ENCODE data around the gene NKG7.

NKG7 gene

DNA sequence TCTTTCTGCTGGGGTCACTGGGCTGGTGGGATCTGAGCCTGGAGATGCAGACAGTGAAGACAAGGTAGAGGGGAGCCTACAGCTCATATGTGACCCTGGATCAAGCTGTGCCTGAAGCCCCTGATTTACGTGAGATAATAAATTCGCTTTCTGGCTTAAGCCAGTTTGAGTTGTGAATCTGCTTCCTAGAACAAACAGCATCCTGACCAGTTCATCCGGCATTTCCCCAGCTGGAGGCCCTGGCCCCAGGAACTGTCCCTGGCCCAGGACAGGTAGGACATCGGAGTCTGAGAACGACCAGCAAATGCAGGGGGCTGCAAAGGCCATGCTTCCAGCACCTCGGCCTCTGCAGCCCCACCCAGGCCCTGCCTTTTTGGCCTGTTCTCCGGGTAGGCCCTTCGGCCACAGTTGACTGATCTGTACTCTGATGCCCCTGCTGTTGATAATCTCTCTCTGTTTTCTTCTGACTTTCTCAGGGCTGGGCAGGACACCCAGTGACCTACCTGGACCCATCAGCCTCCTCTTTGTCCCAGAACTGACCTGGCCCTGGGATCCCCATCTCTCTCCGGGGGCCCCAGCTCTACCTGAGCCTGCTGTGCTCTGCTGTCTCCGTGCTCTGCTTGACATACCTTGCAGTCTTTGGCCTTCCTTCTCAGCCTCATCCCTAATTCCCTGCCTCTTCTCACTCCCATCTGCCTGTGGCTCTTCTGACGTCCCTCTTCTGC is 21.0 kb downstream of the NKG7 start:
- no peak for TF ChIP-seq Cebpa-rat (IDR thresholded peaks at IDR 0.05)
- Histone ChIP-seq H3K9me3 (no peaks in the 10 kb centered on the region), H3K27me3 (no peaks in the 10 kb centered on the region), H3K36me3 (peaks cover 59% of the 10 kb centered on the region), H3K4me2 (no peak overlapping the region), H3K9ac (no peak overlapping the region), H3K27ac (no peak overlapping the region), H3K4me1 (no peaks in the 10 kb centered on the region), H4K20me1 (no peaks in the 10 kb centered on the region), H3K4me3 (no peak overlapping the region)

DNA sequence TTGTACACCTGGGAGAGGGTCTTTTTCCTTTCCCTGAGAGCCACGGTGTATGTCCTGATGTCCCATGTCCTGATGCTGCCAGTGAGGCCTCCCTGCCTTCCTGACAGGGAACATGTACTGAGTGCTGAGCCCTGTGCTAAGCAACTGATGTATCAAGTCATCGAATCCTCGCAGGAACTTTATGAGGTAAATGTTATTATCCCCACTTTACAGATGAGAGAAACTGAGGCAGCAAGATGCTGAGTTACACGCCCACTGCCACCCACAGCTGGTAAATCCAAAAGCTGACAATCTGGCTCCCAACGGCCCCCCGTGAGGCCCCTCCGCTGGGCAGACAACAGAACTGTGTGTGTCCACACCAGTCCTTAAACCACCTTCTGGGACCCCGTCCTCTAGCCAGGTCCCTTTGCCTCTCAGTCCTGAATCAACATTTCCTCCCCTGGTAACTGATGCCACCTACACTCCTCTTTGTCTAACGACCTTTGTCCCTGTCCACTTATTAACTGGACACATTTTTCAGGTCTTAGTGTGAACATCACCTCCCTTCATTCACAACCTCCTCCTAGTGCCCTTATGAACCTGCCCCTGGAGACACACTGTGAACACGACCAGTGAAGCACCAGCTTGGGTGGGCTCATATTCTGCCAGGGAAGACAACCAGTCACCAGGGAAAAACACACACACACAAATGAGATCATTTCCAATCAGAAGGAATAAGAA is 25.1 kb downstream of the NKG7 start:
- Histone ChIP-seq H3K27ac (no peak overlapping the region), H3K4me2 (no peak overlapping the region), H3K36me3 (peaks cover 66% of the 10 kb centered on the region), H3K9me3 (no peaks in the 10 kb centered on the region), H3K4me3 (no peak overlapping the region), H3K27me3 (no peaks in the 10 kb centered on the region), H4K20me1 (no peaks in the 10 kb centered on the region), H3K4me1 (peaks cover 21% of the 10 kb centered on the region), H3K9ac (no peak overlapping the region)
- TF ChIP-seq Cebpa-rat (IDR thresholded peaks at IDR 0.05): no peak

DNA sequence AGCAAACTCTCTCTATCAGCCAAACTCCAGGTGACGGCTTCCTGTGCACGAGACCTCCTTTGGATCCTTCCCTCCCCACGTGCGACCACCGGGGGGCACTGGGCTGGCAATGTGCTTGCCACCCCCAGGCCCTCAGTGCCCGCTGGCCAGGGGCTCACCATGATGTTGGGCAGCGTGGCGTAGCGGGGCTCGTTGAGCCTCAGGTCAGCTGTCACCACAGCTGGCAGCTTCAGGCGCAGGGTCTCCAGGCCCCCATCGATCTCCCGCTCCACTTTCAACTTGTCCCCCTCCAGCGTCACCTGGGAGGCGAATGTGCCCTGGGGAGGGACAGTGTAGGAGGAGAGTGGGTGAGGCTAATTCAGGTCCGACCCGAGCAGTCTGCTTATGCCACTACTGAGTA is 25.7 kb downstream of the NKG7 start:
- H3K4me2 ChIP-seq: no peak overlapping the region
- no peaks in the 10 kb centered on the region for H3K9me3 ChIP-seq
- H3K27me3 ChIP-seq: no peaks in the 10 kb centered on the region
- no peak overlapping the region for H3K4me3 ChIP-seq
- H3K4me1 ChIP-seq: peaks cover 21% of the 10 kb centered on the region
- H3K27ac ChIP-seq: no peak overlapping the region
- H4K20me1 ChIP-seq: no peaks in the 10 kb centered on the region
- no peak overlapping the region for H3K9ac ChIP-seq
- peaks cover 61% of the 10 kb centered on the region for H3K36me3 ChIP-seq
- TF ChIP-seq Cebpa-rat (IDR thresholded peaks at IDR 0.05): no peak

DNA sequence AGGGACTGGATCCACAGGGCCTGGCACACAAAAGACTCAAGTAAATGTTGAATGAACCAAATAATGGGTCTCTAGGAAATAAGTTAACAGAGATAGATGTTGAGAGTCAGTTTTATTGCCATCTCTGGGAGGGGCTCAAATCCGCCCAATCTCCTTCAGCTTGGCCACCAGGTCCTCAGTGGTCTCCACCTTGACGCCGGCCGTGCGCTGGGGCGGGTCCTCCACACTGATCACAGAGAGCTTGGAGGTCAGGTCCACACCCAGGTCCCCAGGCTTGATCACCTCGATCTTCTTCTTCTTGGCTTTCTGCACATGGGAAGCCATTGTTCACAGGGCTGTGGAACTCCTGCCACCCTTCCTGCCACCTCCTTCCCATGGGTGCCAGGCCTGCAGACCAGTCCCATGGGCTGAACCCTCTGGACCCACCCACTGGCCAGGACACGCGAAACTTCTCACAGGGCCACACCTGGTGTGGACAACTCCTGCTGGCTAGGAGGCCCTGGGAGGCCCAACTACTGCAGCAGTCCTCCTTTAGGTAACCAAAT is 27.3 kb downstream of the NKG7 start:
- H3K9ac ChIP-seq: no peak overlapping the region
- H3K27ac ChIP-seq: no peak overlapping the region
- H3K4me3 ChIP-seq: no peak overlapping the region
- no peak overlapping the region for H3K4me2 ChIP-seq
- peaks cover 28% of the 10 kb centered on the region for H3K4me1 ChIP-seq
- H3K27me3 ChIP-seq: peaks cover 13% of the 10 kb centered on the region
- TF ChIP-seq Cebpa-rat (IDR thresholded peaks at IDR 0.05): no peak
- peaks cover 45% of the 10 kb centered on the region for H3K36me3 ChIP-seq
- H4K20me1 ChIP-seq: no peaks in the 10 kb centered on the region
- no peaks in the 10 kb centered on the region for H3K9me3 ChIP-seq

DNA sequence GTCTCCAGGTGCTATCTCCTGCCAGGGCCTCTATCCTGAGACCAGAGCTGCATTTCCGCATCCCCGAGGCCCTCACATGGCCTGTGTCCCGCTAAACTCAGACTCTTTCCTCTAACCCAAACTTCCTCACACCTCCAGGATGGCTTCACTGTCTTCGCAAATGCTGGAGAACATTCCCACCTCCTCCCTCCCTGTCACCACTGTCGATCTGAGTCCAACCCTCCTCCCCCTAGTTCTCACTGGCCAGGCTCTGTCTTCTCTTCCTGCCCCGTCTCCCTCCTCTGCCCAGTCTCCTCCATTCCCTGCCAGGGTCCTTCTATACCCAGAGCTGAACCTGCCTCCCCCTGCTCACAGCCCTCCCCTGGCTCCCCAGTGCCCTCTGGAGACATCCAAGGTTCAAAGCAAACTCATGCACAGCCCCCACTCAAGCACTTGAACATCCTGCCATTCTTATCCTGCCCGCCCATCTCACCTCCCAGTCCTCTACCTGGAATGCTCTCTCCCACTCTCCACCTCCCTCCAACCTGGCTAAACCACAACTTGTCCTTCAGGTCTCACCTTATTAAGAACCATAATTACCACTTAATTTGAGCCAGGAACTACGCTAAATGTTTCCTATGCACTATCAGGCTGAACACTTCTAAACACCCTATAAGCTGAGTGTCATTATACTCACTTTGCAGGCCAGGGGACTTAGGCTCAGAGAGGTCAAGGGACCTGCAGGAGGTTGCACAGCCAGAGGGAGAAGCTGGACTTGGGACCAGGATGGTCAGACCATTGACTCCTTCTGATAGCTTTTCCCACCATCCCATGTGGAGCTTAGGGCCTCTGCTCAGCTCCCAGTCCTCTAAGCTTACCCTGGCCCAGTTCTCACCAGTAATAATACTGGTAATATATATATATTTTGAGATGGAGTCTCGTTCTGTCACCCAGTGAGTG is 29.6 kb downstream of the NKG7 start:
- peaks cover 36% of the 10 kb centered on the region for H3K4me1 ChIP-seq
- H3K27ac ChIP-seq: no peak overlapping the region
- H3K27me3 ChIP-seq: peaks cover 13% of the 10 kb centered on the region
- H3K9ac ChIP-seq: no peak overlapping the region
- no peaks in the 10 kb centered on the region for H4K20me1 ChIP-seq
- no peak for TF ChIP-seq Cebpa-rat (IDR thresholded peaks at IDR 0.05)
- no peaks in the 10 kb centered on the region for H3K9me3 ChIP-seq
- H3K4me3 ChIP-seq: no peak overlapping the region
- peak overlapping the region; percentile 9; the same call in 1 of the 2 replicates for H3K4me2 ChIP-seq
- peaks cover 33% of the 10 kb centered on the region for H3K36me3 ChIP-seq

DNA sequence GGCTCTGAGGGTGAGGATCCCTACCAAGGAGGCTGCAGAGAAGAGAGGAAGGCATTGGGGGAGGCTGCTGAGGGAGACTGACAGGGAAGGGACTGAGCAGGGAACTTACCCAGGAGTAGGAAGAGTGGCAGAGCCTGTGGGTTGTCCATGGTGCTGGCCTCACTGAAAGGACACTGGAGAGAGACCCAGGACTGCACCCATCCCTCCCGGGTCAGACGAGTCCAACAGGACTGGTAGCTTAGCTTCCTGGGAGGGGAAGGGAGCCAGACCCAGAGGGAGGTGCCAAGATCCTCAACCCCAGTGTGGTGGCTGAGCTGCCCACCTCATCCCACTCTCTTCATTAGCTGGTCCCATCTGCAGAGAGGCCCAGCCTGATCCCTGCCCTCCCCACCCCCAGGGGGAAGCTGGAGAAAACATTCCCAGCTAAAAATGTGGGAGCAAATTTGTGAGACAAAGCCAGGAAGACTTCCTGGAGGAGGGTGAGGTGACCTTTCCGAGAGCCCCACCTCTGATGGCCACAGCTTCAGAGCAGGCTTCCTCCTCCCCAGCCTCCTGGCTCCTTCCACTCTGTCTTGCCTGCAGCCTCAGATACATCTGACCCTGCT is 30.4 kb downstream of the NKG7 start, which contains the start of gene VSIG10L:
TSS of gene VSIG10L (minus strand) at position 164 of the 605 bp plus-strand sequence. CDS start at position 149, 15 bp downstream.
- Histone ChIP-seq H3K9ac (no peak within 1 kb of the TSS), H3K36me3 (peaks cover 26% of the 10 kb centered on the region), H4K20me1 (no peaks in the 10 kb centered on the region), H3K4me2 (peak within 1 kb of the TSS; percentile 98), H3K4me3 (no peak within 1 kb of the TSS), H3K4me1 (peaks cover 37% of the 10 kb centered on the region), H3K9me3 (no peaks in the 10 kb centered on the region), H3K27me3 (peaks cover 13% of the 10 kb centered on the region), H3K27ac (no peak within 1 kb of the TSS)
- TF ChIP-seq Cebpa-rat (IDR thresholded peaks at IDR 0.05): no peak

DNA sequence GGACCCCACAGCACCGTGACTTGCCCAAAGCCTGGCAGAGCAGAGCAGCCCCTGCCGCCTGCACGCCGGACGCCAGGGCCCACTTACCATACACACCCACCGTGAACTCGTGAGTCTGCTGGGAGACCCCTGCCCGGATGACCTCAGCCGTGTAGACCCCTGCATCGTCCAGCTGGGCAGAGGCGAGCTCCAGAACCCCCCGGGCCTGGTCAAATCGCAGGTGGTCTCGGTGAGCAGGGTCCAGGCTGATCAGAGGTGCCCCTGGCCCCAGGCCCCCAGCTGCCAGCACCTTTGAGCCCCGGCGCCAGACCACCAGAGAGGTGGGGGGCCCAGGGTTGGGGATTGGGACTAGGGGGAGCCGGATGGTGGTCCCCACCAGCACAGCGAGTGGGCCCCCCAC is 31.4 kb downstream of the NKG7 start:
- Histone ChIP-seq H3K9me3 (no peaks in the 10 kb centered on the region), H3K4me1 (peaks cover 37% of the 10 kb centered on the region), H3K36me3 (peaks cover 15% of the 10 kb centered on the region), H3K27ac (no peak overlapping the region), H3K4me3 (0 out of 2 replicates have a peak overlapping the region, but pooled peaks have one; percentile 71), H3K9ac (no peak overlapping the region), H4K20me1 (no peaks in the 10 kb centered on the region), H3K4me2 (peak overlapping the region; percentile 98), H3K27me3 (peaks cover 13% of the 10 kb centered on the region)
- TF ChIP-seq Cebpa-rat (IDR thresholded peaks at IDR 0.05): no peak

DNA sequence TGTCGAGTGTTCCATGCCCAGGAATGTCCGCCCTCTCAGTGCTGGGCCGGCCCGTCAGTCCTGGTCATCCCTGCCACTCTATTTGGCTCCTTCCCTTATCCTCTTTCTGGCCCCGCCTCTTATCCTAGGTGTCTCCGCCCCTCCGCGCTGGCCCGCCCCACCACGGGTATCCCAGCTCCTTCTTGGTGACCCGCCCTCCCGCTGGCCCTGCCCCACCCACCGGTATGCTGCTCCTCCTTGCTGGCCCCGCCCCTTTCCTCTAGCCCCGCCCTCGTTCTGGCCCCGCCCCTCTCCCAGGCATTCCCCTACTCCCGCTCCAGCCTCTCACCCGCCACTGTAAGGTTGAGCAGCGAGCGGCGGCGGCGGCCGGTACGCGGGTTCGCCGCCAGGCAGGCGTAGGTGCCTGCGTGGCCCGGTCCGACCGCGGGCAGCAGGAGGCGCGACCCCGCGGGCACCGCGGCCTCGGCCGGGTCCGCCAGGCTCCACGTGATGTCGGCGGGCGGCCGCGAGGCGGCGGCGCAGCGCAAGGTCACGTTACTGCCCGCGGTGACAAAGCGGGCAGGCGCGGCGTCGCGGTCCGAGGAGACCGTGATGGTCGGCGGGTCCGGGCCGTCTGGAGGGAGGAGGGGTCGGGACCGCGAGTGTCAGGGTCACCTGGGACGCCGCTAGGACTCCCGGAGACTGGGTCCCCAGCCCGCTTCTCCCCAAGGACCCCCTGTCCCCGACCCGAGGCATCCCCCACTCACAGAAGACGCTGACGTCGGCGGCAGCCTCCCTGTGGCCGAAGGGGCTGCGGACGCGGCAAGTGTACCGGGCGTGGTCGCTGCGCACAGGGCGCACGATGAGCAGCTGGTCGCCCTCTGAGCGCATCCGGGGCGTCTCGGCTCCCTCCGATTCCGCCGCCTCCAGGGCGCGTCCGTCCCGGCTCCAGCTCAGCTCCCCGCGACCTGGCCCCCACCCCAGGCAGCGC is 32.5 kb downstream of the NKG7 start:
- Histone ChIP-seq H3K36me3 (peaks cover 5% of the 10 kb centered on the region), H3K9ac (peak overlapping the region; percentile 70), H4K20me1 (no peaks in the 10 kb centered on the region)

More for the DNA sequence above, 32.5 kb downstream of the NKG7 start:
- H3K27me3 ChIP-seq: peaks cover 13% of the 10 kb centered on the region
- peak overlapping the region; percentile 71 for H3K4me3 ChIP-seq
- H3K27ac ChIP-seq: peak overlapping the region; percentile 68
- no peak for TF ChIP-seq Cebpa-rat (IDR thresholded peaks at IDR 0.05)
- peak overlapping the region; percentile 98 for H3K4me2 ChIP-seq
- H3K4me1 ChIP-seq: peaks cover 36% of the 10 kb centered on the region
- no peaks in the 10 kb centered on the region for H3K9me3 ChIP-seq

Data from BLaER1 (cell line).